ENCODE results near the gene C19orf47. TPM values are rescaled to one million over a fixed set of nuclear protein-coding genes. Genes with fewer than 3 reads are reported as not detected.

C19orf47 gene
- total and polyA plus RNA-seq, 10 donors: 8.2 to 21.9 (median 13.0) TPM

DNA sequence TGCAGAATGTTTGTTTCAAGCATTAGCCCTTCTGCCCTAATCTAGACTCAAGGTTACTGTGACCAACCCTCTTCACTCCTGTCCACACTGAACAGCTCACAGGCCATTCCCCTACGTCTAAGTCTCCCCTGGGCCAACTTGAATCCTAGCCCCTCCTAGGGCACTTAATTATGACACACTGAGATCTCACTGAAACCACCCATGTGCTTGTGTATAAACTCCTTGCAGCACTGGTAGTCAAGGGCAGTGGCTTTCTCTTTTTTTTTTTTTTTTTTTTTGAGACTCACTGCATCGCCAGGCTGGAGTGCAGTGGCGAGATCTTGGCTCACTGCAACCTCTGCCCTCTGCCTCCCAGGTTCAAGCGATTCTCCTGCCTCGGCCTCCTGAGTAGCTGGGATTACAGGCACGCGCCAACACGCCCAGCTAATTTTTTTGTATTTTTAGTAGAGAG lies 61.2 kb downstream of the C19orf47 start:
- peaks cover 0 to 6% (median 0%) of the 10 kb centered on the region in 6 donors for H3K36me3 ChIP-seq
- peak overlapping the region in 7 of 8 donors; percentile 35 to 99 (median 98) for H3K27ac ChIP-seq
- no peak for TF ChIP-seq POLR2AphosphoS5 (IDR thresholded peaks at IDR 0.05)
- no peak for TF ChIP-seq POLR2A (IDR thresholded peaks at IDR 0.05)
- TF ChIP-seq, protein P1, sequence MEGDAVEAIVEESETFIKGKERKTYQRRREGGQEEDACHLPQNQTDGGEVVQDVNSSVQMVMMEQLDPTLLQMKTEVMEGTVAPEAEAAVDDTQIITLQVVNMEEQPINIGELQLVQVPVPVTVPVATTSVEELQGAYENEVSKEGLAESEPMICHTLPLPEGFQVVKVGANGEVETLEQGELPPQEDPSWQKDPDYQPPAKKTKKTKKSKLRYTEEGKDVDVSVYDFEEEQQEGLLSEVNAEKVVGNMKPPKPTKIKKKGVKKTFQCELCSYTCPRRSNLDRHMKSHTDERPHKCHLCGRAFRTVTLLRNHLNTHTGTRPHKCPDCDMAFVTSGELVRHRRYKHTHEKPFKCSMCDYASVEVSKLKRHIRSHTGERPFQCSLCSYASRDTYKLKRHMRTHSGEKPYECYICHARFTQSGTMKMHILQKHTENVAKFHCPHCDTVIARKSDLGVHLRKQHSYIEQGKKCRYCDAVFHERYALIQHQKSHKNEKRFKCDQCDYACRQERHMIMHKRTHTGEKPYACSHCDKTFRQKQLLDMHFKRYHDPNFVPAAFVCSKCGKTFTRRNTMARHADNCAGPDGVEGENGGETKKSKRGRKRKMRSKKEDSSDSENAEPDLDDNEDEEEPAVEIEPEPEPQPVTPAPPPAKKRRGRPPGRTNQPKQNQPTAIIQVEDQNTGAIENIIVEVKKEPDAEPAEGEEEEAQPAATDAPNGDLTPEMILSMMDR (IDR thresholded peaks at IDR 0.05 in 8 of 11, conservative IDR thresholded peaks at IDR 0.05 in 3 of 11): no peak
- WGBS, 5 donors: 88 to 96% (median 93%) methylated on average over 8 of the region's 8 CpGs
- H3K4me1 ChIP-seq: peaks cover 21 to 41% (median 34%) of the 10 kb centered on the region in 6 donors
- no peak for DNase-seq
- intact Hi-C loops (cut with DNase I; ENCODE audit: low total_unique reads): no loop called here
- no peaks in the 10 kb centered on the region for H3K27me3 ChIP-seq (replicated peaks in 1 of 7)
- no peak overlapping the region for H3K4me3 ChIP-seq
- H3K9me3 ChIP-seq: no peaks in the 10 kb centered on the region

DNA sequence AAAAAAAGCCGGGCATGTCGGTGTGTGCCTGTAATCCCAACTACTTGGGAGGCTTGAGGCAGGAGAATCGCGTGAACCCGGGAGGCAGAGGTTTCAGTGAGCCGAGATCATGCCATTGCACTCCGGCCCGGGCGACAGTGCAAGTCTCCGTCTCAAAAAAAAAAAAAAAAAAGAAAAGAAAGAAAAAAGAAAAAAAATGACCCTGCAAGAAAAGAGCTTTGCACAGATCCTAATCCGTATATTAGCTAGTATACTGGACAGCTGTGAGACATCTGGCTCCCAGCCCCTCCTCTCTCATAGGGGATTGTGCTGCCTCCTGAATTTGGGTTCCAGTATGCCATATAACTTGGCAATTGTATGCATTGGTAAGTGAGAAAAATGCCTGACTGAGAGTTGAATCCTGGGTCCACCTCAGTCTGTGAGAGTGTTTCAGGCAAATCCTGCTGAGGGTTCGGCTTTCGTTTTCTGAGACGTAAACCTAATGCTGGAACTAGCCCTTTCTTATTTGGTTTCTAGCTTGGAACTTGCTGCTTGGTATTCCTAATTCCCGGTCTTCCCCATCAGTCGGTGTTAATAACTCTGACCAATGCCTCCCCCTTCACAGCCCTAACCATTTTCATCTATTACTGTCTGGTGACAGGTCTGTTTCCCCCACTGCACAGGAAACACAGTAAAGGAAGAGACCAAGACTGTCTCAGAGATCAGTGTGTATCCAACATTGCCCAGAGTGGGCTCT lies 61.8 kb downstream of the C19orf47 start:
- intact Hi-C loops (cut with DNase I; ENCODE audit: low total_unique reads): no loop called here
- 76 to 92% (median 83%) methylated on average over 15 to 16 of the region's 16 CpGs for WGBS, 5 donors
- TF ChIP-seq POLR2A (IDR thresholded peaks at IDR 0.05) (no peak), POLR2AphosphoS5 (IDR thresholded peaks at IDR 0.05) (no peak)
- TF ChIP-seq, protein P1 (IDR thresholded peaks at IDR 0.05 in 8 of 11, conservative IDR thresholded peaks at IDR 0.05 in 3 of 11): no peak
- Histone ChIP-seq H3K36me3 (peaks cover 0 to 8% (median 0%) of the 10 kb centered on the region in 6 donors), H3K27me3 (replicated peaks in 1 of 7) (no peaks in the 10 kb centered on the region), H3K27ac (peak overlapping the region; percentile 35 to 99 (median 98)), H3K4me1 (peaks cover 25 to 47% (median 40%) of the 10 kb centered on the region in 6 donors), H3K4me3 (peak overlapping the region in 2 of 8 donors; percentile 89 to 93), H3K9me3 (no peaks in the 10 kb centered on the region)
- DNase-seq: no peak

DNA sequence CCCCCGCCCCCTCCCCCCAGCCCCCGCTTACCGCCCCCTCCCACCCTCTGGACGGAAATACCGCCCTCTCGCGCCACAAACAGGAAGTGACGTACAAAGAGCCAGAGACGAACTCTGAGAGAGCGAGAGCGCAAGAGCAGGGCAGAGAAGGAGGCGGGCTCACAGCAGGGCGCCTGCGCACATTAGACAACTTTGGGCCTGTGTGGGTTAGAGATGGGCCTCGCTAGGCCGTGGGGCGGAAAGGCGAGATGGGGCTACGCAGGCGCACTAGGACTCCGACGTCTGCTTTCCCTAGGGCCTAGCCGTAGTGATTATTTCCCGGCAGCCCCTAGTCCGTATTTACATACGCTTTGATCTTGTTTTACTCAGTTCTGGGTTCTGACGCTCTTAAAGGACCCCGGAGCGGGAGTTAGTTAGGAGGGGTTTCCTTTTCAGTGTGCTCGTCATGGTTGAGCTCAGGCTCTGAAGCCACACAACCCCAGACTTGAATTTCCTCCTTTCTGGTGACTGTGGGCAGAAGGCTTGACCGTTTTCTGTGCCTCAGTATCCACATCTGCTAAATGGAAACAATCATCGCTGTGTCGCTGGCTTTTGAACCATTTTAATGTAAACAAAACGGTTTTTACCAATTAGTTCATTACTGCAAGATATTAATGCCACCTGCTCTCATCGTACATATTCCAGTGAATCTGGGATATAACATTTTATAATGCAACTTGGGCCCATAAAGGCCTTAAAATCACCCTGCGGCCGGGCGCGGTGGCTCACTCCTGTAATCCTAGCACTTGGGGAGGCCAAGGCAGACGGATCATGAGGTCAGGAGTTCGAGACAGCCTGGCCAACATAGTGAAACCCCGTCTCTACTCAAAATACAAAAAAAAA lies 62.6 kb downstream of the C19orf47 start:
- peak overlapping the region; percentile 61 to 93 (median 86) for H3K4me3 ChIP-seq
- peak in 1 of 3 donors; percentile 66 for TF ChIP-seq POLR2A (IDR thresholded peaks at IDR 0.05)
- TF ChIP-seq POLR2AphosphoS5 (IDR thresholded peaks at IDR 0.05): peak; percentile 76 to 87 (median 82)
- TF ChIP-seq, protein P1 (IDR thresholded peaks at IDR 0.05 in 8 of 11, conservative IDR thresholded peaks at IDR 0.05 in 3 of 11): peak in 1 of 11 experiments; percentile 7
- WGBS, 5 donors: 15 to 20% (median 16%) methylated on average over 35 to 42 of the region's 42 CpGs
- peaks cover 0 to 8% (median 0%) of the 10 kb centered on the region in 6 donors for H3K36me3 ChIP-seq
- DNase-seq: peak; percentile 99
- peak overlapping the region; percentile 80 to 99 (median 98) for H3K27ac ChIP-seq
- H3K27me3 ChIP-seq (replicated peaks in 1 of 7): no peaks in the 10 kb centered on the region
- H3K9me3 ChIP-seq: no peaks in the 10 kb centered on the region
- peaks cover 28 to 55% (median 48%) of the 10 kb centered on the region in 6 donors for H3K4me1 ChIP-seq
- intact Hi-C loops (cut with DNase I; ENCODE audit: low total_unique reads): no loop called here
